H1 (cell line): ENCODE results near the gene PITX1. TPM values are rescaled to one million over a fixed set of nuclear protein-coding genes. Genes with fewer than 3 reads are reported as not detected.

Experiments
- ASH2L ChIP-seq: fragments of 200-600, 300-600 bp; sonication (generic); IDR thresholded peaks from one replicate; pipeline ENCODE4 v1.7.1; 2017; ENCODE audit warnings: low read length
- CTBP2 ChIP-seq: IDR thresholded peaks from 2 replicates; pipeline ENCODE4 v1.7.0; 2011; ENCODE audit warnings: borderline replicate concordance, mild to moderate bottlenecking, moderate library complexity, mixed read lengths, low read length; ENCODE audit not compliant: insufficient read depth, insufficient read length
- EGR1 ChIP-seq: IDR thresholded peaks from 2 replicates; pipeline ENCODE4 v1.6.1; 2011; ENCODE audit warnings: low read depth, low read length, borderline replicate concordance
- HDAC2 ChIP-seq, 2 experiments: fragments of 300-600 bp in 1 of 2; sonication (generic) in 1 of 2; IDR thresholded peaks; 2 replicates each; pipeline ENCODE4 v1.6.1; 2011 to 2012; ENCODE audit warnings: low read depth in 2 of 2, low read length in 2 of 2, mild to moderate bottlenecking in 2 of 2, moderate library complexity in 2 of 2, borderline replicate concordance in 1 of 2, inconsistent platforms in 1 of 2
- MAFK ChIP-seq: IDR thresholded peaks from 2 replicates; pipeline ENCODE4 v1.6.1; 2012; ENCODE audit warnings: low read depth, mild to moderate bottlenecking, improper control_type of control experiment, low read length
- RBBP5 ChIP-seq: IDR thresholded peaks from 2 replicates; pipeline ENCODE4 v1.7.1; 2012; ENCODE audit warnings: low read depth, mild to moderate bottlenecking, inconsistent platforms, low read length, moderate library complexity, borderline replicate concordance
- RXRA ChIP-seq: IDR thresholded peaks from 2 replicates; pipeline ENCODE4 v1.6.1; 2011; ENCODE audit warnings: low read depth, mild to moderate bottlenecking, low read length, moderate library complexity; ENCODE audit not compliant: insufficient read depth
- SRF ChIP-seq: IDR thresholded peaks from 2 replicates; pipeline ENCODE4 v1.6.1; 2011; ENCODE audit warnings: mild to moderate bottlenecking, low read depth, low read length, moderate library complexity
- SUZ12 ChIP-seq: fragments of 200-600 bp; sonication (generic); IDR thresholded peaks from 2 replicates; pipeline ENCODE4 v1.6.1; 2012; ENCODE audit warnings: mild to moderate bottlenecking, inconsistent platforms, low read length, moderate library complexity, mixed read lengths
- TCF12 ChIP-seq: IDR thresholded peaks from 2 replicates; pipeline ENCODE4 v1.6.1; 2011; ENCODE audit warnings: low read depth, mild to moderate bottlenecking, low read length
- polyA plus RNA-seq, 7 experiments: library from polyadenylated mRNA; depleted of rRNA in 3 of 7; stranded (reverse) in 5 of 7; unstranded in 2 of 7; fragments of >200 nt in 5 of 7; fragments of 200-250 nt in 2 of 7; gene quantifications; 1 replicate in 5 of 7; 2 replicates in 1 of 7; 4 replicates in 1 of 7; pipeline versions ENCODE4 v1.2.1 to v1.2.3, GENCODE V29; 2011 to 2013; ENCODE audit warnings: missing spikeins in 2 of 7, mixed read lengths in 2 of 7
- total RNA-seq: library from RNA; stranded (reverse); fragmentation: NEBNext Ultra II Directional; extraction: Animal tissue kit (Norgen Biotek cat#: 25700); gene quantifications from 2 replicates; pipeline ENCODE4 v1.2.1, GENCODE V29; 2021
- TF ChIP-seq, protein P1 (sequence below): IDR thresholded peaks from 2 replicates; pipeline ENCODE4 v1.6.1; 2012; ENCODE audit warnings: inconsistent platforms

Gene PITX1
- total and polyA plus RNA-seq, 2 of the 8 experiments (the other 6 are each of a cell fraction or from before 2014, with no cell fraction given), result 0.03 TPM; not detected in 1

DNA sequence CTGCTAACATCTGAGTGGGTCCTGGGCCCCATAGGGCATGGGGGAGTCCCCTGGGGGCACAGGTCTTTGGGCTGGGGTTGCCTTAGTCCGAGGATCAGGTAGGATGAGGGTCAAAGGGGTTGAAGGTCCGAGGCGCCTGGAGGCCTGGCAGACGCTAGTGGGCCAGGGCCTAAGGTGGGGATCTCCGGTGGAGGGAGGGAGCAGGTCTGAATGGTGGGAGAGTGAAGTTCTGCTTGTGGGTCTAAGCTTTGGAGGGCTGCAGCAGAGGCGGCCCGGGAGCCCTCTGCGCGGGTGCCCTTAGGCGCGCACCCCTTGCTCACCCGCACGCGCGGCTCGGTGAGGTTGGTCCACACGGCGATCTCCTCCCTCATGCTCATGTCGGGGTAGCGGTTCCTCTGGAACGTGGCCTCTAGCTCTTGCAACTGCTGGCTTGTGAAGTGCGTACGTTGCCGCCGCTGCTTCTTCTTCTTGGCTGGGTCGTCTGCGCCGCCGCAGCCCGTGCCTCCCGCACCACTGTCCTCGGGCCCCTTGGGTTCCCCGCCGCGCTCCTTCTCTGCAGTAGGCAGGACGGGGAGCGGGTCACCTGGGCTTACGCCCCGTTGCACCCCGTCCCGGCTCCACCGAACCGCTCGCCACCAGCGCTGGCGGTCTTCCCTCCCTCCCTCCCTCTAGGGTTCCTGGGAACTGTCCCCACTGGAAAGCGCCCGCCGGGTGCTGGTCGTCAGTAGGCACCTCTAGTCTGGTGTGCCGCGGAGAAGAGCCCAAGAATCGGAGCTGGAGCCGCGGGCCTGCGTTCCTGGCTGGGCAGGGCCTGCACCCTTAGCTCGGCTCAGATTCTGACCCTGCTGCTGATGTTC is 2.8 kb downstream of the PITX1 start (continued):
- TF ChIP-seq RXRA (no peak), MAFK (no peak), SUZ12 (peak; percentile 93; the same call in 1 of the 2 replicates), RBBP5 (peak; percentile 81; the same call in 1 of the 2 replicates), HDAC2 (IDR thresholded peaks at IDR 0.05; ENCODE audit: borderline replicate concordance in 1 of 2, low read depth in 2 of 2, low read length in 2 of 2) (peak in 1 of 2 experiments; percentile 77; a peak in 1 of 4 replicates), ASH2L (peak; percentile 80), SRF (no peak), EGR1 (peak; percentile 68; the same call in 1 of the 2 replicates), CTBP2 (peak; percentile 98), TCF12 (0 out of 2 replicates have a peak, but pooled peaks have one; percentile 48)
- TF ChIP-seq, protein P1, sequence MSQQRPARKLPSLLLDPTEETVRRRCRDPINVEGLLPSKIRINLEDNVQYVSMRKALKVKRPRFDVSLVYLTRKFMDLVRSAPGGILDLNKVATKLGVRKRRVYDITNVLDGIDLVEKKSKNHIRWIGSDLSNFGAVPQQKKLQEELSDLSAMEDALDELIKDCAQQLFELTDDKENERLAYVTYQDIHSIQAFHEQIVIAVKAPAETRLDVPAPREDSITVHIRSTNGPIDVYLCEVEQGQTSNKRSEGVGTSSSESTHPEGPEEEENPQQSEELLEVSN, result 0 out of 2 replicates have a peak, but pooled peaks have one; percentile 28
